Thoracic aorta endothelial cell (primary cell): ENCODE measurements around the gene GPX2. TPM values are rescaled to one million over a fixed set of nuclear protein-coding genes. Genes with fewer than 3 reads are reported as not detected.

Experiments used
- small RNA-seq: library from RNA; depleted of rRNA; stranded (forward); fragments of <200 nt; gene quantifications from one replicate; pipeline ENCODE3, GENCODE V24; 2012
- total RNA-seq: library from RNA; depleted of rRNA; stranded (reverse); fragments of >200 nt; gene quantifications from 2 replicates; pipeline ENCODE4 v1.2.3, GENCODE V29; 2012

GPX2 gene
- not detected in 2 replicates for total RNA-seq

GRCh38 chr14:64942531-64943111, at the start of gene GPX2:
Gene GPX2 (minus strand): TSS chr14:64942745. CDS start chr14:64942726, 19 bp downstream.

GRCh38 chr14:64986648-64987437, 44.3 kb upstream of the GPX2 start, which contains the start of gene FNTB:
Gene FNTB (plus strand): TSS chr14:64986895. CDS start chr14:64986954, 59 bp downstream.

GRCh38 chr14:64971943-64972791, 29.6 kb upstream of the GPX2 start, which contains the start of gene RAB15:
Gene RAB15 (minus strand): TSS chr14:64972336. CDS start chr14:64972076, 260 bp downstream.

GRCh38 chr14:64914237-64915028, 28.1 kb downstream of the GPX2 start, which contains the start of gene CHURC1:
Gene CHURC1 (plus strand): TSS chr14:64914455. CDS start chr14:64914496, 41 bp downstream.

Small RNA genes lying within 50 kb of the gene (small RNA-seq; reads per million reads assigned to genes)
- gene RPPH1-2P = not detected

Other genes with a start within 250 kb of the GPX2 start
- gene PLEKHG3, start 238.3 kb downstream of the GPX2 start, total RNA-seq = 4.5 and 5.1 TPM in 2 replicates
- under 0.01 and 0.13 TPM in 2 replicates for gene SPTB, start 62.8 kb downstream of the GPX2 start, total RNA-seq
- gene CHURC1, start 28.3 kb downstream of the GPX2 start, total RNA-seq = 72.8 and 92.7 TPM in 2 replicates
- gene RAB15, start 29.6 kb upstream of the GPX2 start, total RNA-seq = 15.7 and 17.0 TPM in 2 replicates
- 14.9 and 15.4 TPM in 2 replicates for gene FNTB, start 44.1 kb upstream of the GPX2 start, total RNA-seq
- gene MAX, start 159.8 kb upstream of the GPX2 start, total RNA-seq = 56.0 and 64.7 TPM in 2 replicates